ENCODE measurements around the gene UBE2J1.

UBE2J1 gene

GRCh38 chr6:89348372-89348771 is 4.2 kb downstream of the UBE2J1 start:
- H3K4me3 ChIP-seq (ENCODE audit: control insufficient read depth, low read depth, low read length) = no peak overlapping the region
- no peak for TF ChIP-seq CTCF (IDR thresholded peaks at IDR 0.05; ENCODE audit: control insufficient read depth, insufficient read depth, low read depth, low read length, missing control alignments)
- no peak for DNase-seq (ENCODE audit: low read depth)

GRCh38 chr6:89347825-89348224 is 4.7 kb downstream of the UBE2J1 start:
- no peak for TF ChIP-seq CTCF (IDR thresholded peaks at IDR 0.05; ENCODE audit: control insufficient read depth, insufficient read depth, low read depth, low read length, missing control alignments)
- DNase-seq (ENCODE audit: low read depth) = no peak
- H3K4me3 ChIP-seq (ENCODE audit: control insufficient read depth, low read depth, low read length) = no peak overlapping the region

- H3K4me3 ChIP-seq (ENCODE audit: control insufficient read depth, low read depth, low read length) = no peak overlapping the region
Observed at GRCh38 chr6:89346433-89346832, 6.1 kb downstream of the UBE2J1 start.

DNA sequence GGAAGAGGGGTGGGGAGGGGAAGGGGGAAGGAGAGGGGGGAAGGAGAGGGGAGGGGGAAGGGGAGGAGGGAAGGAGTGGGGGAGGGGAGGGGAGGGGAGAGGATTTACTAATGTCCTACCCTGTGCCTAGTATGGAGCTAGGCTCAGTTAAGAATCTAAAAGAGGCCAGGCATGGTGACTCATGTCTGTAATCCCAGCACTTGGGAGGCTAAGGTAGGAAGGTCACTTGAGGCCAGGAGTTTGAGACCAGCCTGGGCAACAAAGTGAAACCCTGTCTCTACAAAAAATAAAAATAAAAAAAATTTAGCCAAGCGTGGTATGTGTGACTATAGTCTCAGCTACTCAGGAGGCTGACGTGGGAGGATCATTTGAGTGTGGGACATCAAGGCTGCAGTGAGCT is 13.0 kb downstream of the UBE2J1 start:
- DNase-seq (ENCODE audit: low read depth) = no peak
- no peak overlapping the region for H3K4me3 ChIP-seq (ENCODE audit: control insufficient read depth, low read depth, low read length)
- no peak for TF ChIP-seq CTCF (IDR thresholded peaks at IDR 0.05; ENCODE audit: control insufficient read depth, insufficient read depth, low read depth, low read length, missing control alignments)

More at GRCh38 chr6:89346433-89346832, 6.1 kb downstream of the UBE2J1 start:
- TF ChIP-seq CTCF (IDR thresholded peaks at IDR 0.05; ENCODE audit: control insufficient read depth, insufficient read depth, low read depth, low read length, missing control alignments) = no peak
- no peak for DNase-seq (ENCODE audit: low read depth)

- DNase-seq (ENCODE audit: low read depth) = no peak
- no peak overlapping the region for H3K4me3 ChIP-seq (ENCODE audit: control insufficient read depth, low read depth, low read length)
- no peak for TF ChIP-seq CTCF (IDR thresholded peaks at IDR 0.05; ENCODE audit: control insufficient read depth, insufficient read depth, low read depth, low read length, missing control alignments)
Observed at GRCh38 chr6:89335164-89335563, 17.4 kb downstream of the UBE2J1 start.

- H3K4me3 ChIP-seq (ENCODE audit: control insufficient read depth, low read depth, low read length) = no peak overlapping the region
- DNase-seq (ENCODE audit: low read depth) = no peak
- no peak for TF ChIP-seq CTCF (IDR thresholded peaks at IDR 0.05; ENCODE audit: control insufficient read depth, insufficient read depth, low read depth, low read length, missing control alignments)
Observed at GRCh38 chr6:89330910-89331309, 21.6 kb downstream of the UBE2J1 start.

DNA sequence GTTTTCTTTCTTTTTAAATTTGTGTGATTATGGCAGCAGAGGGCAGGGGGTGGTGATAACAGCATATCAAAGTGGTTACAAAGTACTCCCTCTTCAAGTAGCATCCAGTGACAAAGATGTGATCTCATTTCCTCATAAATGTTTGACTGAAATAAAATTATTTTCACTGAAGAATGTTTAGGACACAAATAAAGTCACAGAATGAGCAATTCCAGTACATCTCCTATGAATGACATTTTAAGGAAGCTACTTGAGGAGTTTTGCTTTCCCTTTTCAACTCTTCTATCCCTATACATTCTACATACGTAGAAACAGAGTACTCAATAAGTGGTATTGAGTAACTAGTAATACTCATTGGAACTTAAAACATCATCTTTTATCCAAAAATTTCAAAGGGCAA is 23.5 kb downstream of the UBE2J1 start:
- no peak for TF ChIP-seq CTCF (IDR thresholded peaks at IDR 0.05; ENCODE audit: control insufficient read depth, insufficient read depth, low read depth, low read length, missing control alignments)
- DNase-seq (ENCODE audit: low read depth) = no peak
- H3K4me3 ChIP-seq (ENCODE audit: control insufficient read depth, low read depth, low read length) = no peak overlapping the region
